NCI-H1930 (cell line): Measurements from ENCODE around the gene MAP3K10.
"Not testable (repeated sequence)": the region's sequence is repeated elsewhere in the genome, so short reads cannot be mapped to it uniquely, and the experiment has no call there.

Experiments
- DNase-seq, 2 experiments: peaks; one replicate each; lab custom pipeline; 2025; lab: John Stamatoyannopoulos, UW

The MAP3K10 gene

DNA sequence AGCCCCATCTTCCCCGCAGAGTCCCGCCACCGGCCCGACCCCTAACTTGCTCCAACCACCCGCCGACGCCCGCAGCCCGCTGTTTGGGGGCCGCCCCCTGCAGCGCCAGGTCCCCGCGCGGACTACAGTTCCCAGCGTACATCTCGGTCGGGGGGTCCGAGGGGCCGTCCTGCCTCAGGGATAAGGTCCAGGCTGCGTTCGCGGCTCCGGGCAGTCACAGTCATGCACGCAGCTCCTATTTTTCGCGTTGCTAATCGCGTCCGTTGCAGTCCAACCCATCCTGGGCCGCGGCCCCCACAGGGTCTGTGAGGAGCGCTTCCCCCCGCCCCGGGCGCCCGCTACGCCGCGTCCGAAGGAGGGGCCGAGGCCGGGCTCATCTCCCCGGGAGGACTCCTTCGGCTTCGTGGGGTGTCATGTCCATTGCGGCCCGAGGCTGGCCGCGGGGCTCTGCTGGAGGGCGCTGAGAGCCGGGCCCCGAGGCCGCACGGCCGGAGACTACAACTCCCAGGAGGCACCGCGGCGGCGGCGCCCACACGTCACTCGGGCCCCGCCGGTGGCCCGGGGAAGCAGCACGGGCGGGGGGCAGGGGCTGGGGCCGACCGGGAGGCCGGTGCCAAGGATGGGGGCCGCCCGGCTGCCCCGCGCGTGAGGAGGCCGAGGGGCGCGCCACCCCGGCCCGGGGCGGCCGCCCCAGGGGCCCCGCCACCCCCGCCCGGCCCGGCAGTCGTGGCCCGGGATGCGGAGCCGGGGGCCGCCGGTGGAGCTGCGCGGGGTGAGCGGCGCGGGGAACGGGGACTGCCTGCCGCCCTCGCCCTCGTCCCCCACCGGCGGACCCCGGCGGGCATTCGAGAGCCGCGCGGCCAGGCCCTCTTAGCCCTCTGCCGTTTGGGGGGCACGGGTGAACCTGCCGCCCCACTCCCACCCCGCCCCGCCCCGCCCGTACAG is at the start of gene MAP3K10:
MAP3K10 (plus strand) TSS at position 536 of the 945 bp plus-strand sequence. CDS start 606 bp downstream, outside the sequence.
- peak; percentile 50 to 77 for DNase-seq

DNA sequence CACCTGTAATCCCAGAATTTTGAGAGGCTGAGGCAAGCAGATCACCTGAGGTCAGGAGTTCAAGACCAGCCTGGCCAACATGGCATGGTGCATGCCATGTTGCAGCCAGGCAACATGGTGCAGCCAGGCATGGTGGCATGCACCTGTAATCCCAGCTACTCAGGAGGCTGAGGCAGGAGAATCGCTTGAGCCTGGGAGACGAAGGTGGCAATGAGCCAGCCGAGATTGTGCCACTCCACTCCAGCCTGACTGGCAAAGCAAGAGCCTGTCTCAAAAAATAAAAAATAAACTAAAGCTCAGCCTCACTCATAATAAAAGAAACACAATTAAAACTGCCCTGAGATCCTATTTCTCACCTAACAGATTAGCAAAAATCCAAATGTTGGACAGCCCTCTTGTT is 49.7 kb upstream of the MAP3K10 start:
- no peak for DNase-seq

DNA sequence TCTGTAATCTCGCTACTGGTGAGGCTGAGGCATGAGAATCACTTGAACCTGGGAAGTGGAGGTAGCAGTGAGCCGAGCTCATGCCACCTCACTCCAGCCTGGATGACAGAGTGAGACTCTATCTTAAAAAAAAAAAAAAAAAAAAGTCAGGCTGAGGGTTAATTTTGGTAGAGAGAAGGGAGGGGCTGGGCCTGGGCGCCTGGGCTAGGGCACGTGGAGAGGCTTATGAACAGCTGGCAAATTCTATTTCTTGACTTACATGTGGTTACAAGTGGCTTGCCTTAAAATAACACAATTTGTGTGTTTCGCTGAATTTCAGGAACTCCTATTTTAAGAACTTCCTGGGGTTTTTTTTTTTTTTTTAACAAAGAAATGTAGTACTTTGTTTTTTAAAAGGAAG is 47.6 kb upstream of the MAP3K10 start:
- DNase-seq: no peak

DNA sequence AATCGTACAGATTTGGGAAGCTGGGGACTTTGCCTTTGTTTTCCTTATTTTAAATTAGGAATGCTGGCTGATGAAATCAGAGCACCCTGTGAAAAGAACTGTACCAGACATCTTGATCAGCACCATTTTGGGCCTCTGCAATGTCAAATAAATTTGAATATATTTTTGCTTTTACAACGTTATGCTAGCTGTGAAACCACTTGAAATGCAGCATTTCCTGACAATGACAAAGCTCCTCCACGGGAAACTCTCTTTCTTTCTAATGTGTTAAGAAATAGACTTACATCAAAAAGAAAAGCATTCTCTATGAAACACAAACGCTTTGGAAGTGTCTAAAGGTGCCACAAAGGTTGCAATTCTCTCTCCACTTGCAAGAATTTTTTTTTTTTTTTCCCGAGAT is 47.1 kb upstream of the MAP3K10 start:
- DNase-seq: no peak

DNA sequence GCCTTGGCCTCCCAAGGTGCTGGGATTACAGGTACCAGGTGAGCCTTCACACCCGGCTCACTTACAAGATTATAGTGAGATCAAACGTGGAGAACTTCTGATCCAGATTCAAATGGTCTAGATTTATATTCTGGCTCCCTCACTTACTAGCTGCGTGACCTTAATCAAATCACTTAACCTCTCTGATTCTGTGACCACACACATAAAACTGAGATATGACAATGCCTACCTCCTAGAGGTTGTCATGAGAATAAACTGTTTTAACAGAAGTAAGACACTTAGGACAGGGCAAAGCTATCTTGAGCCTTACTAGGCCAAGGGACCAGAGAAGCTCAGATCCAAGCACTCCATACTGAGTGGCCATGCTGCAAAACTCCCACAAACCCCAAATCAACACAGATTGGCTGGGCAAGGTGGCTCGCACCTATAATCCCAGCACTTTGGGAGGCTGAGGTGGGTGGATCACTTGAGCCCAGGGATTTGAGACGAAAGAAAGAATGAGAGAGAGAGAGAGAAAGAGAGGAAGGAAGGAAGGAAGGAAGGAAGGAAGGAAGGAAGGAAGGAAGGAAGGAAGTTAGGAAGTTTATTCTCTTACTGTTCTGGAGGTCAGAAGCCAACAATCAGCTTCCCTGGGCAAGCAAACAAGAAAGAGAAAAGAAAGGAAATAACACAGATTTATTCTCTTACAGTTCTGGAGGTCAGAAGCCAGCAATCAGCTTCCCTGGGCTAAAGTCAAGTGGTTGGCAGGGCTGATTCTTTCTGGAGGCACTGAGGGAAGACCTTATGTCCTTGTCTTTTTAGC is 46.1 kb upstream of the MAP3K10 start:
- DNase-seq: no peak

DNA sequence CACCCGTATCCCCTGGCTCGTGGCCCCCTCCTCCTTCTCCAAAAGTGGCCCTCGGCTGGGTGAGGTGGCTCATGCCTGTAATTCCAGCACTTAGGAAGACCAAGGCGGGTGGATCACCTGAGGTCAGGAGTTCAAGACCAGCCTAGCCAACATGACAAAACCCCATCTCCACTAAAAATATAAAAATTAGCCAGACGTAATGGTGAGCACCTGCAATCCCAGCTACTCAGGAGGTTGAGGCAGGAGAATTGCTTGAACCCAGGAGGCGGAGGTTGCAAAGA is 45.5 kb upstream of the MAP3K10 start:
- DNase-seq: not testable (repeated sequence)

DNA sequence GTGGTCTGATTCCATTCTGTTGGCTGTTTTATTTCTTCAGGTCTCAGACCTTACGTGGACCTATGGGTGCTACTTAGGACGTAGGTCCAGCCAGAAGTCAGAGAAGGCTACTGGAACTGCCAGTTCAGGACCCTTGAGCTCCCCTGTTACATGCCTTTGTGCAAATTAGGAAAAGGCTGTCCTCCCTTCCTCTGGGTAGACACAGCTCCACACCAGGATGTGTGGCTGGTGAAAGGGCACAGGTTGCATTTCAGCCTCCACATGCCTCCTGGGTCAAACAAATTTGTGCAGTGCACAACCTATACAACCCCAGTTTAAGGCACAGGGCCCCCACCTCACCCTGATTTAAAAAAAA is 43.9 kb upstream of the MAP3K10 start:
- no peak for DNase-seq

DNA sequence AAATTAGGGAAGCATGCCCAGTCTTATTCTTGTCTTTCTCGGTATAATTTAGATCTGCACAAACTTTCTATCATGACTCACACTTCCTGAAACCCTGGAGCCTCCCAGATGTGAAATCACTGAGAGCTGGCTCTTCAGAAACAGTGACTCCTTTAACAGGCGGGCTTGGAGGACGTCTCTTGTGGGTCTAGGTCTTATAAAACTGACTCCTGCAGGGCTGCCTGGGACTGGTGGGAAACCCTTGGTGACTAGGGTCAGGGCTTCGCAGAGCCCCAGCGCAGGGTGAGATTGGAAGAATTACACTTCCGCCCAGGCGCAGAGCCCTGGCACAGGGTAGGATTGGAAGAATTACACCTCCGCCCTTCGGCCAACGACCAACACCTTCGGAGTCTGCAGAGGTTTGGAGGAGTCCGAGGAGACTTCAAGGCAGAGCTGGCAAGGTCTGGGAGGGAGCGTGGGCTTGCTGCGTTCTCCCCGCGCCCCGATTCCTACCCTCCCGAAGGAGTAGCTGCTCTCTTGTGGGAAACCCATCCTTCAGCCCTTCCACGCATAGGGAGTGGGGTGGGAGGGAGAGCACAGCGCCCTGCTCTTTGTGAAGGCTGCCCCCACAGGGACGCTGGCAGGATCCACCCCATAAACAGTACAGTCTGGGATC is 43.4 kb upstream of the MAP3K10 start:
- DNase-seq: no peak

DNA sequence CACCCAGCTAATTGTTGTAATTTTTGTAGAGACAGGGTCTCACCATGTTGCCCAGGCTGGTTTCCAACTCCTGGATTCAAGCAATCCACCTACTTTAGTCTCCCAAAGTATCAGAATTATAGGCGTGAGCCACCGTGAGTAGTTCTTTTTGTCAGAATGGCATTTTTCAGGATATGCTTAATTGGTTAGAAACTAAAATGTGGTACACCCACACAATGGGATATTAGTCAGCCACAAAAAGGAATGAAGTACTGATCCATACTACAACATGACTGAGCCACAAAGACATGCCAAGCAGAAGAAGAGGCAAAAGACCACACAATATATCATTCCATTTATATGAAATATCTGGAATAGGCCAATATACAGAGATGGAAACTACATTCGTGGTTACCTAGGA is 41.7 kb upstream of the MAP3K10 start:
- no peak for DNase-seq

DNA sequence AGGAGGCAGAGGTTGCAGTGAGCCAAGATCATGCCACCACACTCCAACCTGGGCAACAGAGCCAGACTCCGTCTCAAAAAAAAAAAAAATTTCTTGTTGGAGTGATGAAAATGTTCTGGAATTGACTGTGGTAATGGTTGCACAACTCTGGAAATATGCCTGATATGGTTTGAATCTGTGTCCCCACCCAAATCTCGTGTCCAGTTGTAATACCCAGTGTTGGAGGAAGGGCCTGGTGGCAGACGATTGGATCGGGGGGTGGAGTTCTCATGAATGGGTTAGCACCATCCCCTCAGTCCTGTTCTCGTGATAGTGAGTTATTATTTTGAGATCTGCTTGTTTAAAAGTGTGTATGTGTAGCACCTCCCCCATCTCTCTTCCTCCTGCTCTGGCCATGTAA is 41.1 kb upstream of the MAP3K10 start:
- DNase-seq: no peak

DNA sequence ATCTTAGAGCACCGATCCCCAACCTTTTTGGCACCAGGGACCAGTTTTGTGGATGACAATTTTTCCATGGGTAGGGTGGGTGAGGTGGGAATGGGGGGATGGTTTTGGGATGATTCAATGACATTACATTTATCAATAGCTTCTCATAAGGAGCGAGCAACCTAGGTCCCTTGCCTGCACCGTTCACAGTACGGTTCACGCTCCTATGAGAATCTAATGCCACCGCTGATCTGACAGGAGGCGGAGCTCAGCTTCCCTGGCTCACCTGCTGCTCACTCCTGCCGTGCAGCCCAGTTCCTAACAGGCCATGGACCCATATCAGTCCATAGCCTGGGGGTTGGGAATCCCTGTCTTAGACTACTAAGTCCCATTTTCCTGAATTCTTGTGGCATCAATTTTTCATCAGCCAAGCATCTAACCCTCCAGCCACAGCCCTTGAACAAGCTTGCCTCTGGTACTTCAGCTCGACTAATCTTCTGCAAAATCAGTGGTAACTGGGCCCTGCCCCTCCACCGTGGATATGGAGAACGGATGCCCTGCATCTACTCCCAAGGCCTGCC is 37.0 kb upstream of the MAP3K10 start:
- DNase-seq: no peak

DNA sequence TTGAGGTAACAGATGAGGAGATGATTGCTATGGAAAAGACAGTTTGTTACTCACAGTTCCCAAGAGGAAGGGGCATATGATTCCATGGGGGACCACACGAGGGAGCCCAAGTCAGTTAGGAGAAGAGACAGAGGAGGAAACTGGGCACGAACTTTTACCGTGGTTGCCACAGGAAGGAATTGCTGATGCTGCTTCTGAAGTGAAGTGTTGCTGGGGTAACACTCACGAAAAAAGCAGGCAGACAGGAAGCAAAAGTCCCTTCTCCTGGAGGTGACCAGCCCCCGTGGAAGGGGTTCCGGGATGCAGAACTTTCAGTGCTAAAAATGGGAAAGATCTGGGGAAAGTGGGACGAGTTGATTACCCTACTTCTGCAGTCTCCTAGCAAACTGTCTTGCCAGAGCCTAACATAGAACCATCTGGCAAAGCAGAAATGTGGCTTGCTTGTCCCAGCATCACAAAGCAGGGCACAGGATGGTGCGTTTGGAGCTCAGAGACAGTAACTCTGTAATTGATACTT is 35.4 kb upstream of the MAP3K10 start:
- DNase-seq: peak in 1 of 2 experiments; percentile 26

DNA sequence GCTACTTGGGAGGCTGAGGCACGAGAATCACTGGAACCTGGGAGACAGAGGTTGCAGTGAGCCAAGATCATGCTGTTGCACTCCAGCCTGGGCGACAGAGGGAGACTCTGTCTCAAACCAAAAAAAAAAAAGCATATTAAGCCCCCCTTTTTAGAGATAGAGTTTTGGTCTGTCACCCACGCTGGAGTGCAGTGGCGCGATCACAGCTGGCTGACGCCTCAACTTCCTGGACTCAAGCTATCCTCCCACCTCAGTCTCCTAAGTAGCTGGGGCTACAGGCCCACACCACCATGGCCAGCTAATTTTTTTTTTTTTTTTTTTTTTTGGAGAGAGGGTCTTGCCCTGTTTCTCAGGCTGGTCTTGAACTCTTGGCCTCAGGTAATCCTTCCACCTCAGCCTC is 34.2 kb upstream of the MAP3K10 start:
- DNase-seq: no peak

DNA sequence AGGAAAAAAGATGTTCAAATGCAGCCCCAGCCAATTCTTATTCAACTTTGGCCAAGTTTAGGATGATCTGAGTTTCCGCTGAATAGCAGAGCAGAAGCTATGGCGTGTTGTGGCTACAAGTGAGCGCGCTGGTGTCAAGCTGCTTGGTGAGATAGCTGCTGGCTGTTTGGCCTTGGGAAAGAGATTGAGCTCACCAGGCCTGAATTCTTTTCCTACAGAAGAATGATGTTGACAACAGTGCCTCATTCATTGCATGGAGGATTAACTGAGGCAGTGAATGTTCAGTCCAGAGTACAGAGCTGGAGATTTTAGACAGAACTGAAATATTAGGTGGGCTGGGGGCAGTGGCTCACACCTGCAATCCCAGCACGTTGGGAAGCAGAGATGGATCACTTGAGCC is 31.5 kb upstream of the MAP3K10 start:
- no peak for DNase-seq

DNA sequence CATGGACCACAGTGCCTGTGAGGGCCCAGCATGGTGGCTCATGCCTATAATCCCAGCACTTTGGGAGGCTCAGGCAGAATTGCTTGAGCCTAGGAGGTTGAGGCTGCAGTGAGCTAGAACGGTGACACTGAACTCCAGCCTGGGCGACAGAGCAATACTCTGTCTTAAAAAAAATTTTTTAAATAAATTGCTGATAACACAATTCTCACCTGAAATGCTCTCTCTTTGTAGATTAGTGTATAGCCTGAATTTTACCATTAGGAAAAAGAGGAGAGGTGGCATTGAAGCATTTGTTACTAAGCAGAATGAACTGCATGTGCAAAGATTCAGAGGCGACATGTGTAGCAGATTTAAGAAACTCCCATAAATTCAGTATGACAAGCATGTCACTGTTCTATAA is 29.1 kb upstream of the MAP3K10 start:
- no peak for DNase-seq

DNA sequence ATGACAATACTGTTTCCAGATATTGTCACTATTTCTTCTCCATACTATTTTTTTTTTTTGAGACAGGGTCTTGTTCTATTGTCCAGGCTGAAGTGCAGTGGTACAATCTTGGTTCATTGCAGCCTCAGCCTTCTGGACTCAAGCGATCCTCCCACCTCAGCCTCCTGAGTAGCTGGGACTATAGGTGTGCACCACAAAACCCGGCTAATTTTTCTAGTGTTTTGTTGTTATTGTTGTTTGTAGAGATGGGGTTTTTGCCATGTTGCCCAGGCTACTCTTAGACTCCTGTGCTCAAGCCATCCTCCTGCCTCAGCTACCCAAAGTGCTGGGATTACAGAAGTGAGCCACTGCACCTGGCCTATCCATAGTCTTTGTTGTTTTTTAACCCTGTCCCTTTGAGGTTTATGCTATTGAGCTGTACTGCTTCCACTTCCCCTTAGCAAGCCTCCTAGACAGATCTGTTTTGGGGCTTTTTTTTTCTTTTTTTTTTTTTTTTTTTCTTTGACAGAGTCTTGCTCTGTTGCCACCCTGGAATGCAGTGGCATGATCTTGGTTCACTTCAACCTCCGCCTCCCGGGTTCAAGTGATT is 27.6 kb upstream of the MAP3K10 start:
- no peak for DNase-seq

DNA sequence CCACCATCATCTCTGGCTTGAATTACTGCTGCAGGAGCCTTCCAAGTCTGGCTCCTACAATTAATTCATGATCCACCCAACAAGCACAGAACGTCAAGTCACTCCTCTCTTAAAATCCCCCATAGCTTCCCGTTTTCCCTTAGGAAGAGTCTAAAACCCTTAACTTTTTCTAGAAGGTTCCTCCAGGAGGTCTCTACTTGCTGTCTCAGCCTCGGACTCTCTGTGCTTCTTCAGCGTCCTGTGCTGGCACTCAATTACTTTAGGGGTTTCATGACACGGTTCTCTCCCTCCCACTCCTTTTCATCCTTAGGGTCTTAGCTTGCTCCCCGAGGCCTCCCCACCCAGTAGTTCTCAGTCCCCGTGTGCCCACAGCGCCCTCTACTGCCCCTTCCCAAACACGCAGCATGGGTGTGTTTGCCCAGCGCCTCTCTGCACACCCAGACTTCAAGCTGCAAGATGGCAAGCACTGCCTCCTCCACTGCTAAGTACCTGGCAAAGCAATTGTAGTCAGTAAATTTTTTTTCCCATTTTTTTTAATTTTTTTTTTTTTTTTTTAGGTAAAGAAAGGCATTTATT is 25.8 kb upstream of the MAP3K10 start:
- DNase-seq: peak; percentile 46 to 67

DNA sequence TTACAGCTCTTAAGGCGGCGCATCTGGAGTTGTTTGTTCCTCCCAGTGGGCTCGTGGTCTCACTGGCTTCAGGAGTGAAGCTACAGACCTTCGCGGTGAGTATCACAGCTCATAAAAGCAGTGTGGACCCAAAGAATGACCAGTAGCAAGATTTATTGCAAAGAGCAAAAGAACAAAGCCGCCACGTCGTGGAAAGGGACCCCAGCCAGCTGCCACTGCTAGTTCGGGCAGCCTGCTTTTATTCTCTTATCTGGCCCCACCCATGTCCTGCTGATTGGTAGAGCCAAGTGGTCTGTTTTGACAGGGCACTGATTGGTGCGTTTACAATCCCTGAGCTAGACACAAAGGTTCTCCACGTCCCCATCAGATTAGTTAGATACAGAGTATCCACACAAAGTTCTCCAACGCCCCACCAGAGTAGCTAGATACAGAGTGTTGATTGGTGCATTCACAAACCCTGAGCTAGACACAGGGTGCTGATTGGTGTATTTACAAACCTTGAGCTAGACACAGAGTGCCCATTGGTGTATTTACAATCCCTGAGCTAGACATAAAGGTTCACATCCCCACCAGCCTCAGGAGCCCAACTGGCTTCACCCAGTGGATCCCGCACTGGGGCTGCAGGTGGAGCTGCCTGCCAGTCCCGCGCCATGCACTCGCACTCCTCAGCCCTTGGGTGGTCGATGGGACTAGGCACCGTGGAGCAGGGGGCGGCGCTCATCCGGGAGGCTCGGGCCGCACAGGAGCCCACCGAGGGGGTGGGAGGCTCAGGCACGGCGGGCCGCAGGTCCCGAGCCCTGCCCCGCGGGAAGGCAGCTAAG is 21.5 kb upstream of the MAP3K10 start:
- DNase-seq: not testable (repeated sequence)

DNA sequence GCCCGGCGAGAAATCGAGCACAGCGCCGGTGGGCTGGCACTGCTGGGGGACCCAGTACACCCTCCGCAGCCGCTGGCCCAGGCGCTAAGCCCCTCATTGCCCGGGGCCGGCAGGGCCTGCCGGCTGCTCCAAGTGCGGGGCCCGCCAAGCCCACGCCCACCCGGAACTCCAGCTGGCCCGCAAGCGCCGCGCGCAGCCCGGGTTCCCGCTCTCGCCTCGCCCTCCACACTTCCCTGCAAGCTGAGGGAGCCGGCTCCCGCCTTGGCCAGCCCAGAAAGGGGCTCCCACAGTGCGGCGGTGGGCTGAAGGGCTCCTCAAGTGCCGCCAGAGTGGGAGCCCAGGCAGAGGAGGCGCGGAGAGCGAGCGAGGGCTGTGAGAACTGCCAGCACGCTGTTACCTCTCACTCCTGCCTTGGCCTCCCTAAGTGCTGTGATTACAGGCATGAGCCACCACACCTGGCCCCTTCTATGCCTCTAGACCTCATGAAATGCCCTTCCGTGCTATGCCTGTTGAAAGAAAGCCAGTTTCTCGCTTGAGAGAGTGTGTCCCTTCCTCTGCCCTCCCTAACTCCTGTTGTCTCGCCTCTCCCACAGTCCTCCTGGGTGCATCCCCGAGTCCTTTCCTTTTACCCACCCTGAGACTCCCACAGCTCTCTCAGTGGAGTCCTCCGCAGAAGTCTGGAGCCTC is 20.8 kb upstream of the MAP3K10 start:
- DNase-seq: not testable (repeated sequence)

DNA sequence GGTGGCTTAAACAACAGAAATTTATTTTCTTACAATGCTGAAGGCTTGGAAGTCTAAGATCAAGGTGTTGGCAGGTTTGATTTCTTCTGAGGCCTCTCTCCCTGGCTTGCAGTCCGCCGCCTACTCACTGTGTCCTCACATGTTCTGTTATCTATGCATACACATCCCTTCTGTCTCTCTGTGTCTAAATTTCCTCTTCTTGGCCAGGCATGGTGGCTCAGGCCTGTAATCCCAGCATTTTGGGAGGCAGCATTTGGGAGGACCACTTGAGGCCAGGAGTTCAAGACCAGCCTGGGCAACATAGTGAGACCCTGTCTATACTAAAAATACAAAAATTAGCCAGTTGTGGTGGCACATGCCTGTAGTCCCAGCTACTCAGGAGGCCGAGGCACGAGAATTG is 19.9 kb upstream of the MAP3K10 start:
- not testable (repeated sequence) for DNase-seq
